B cell (primary cell): Measurements from ENCODE around the gene DUSP11.

Source experiments
- CTCF ChIP-seq: fragments of 200-600 bp; IDR thresholded peaks from one replicate; pipeline ENCODE4 v1.8.0; 2022; ENCODE audit warnings: antibody characterized with exemption, mild to moderate bottlenecking
- EZH2 ChIP-seq: IDR thresholded peaks from 2 replicates; pipeline ENCODE4 v1.6.1; 2012; ENCODE audit warnings: borderline replicate concordance, low read depth, mild to moderate bottlenecking, moderate library complexity, low read length; ENCODE audit not compliant: insufficient read depth, poor library complexity, severe bottlenecking

- TF ChIP-seq EZH2 (no peak), CTCF (no peak)
Observed at GRCh38 chr2:73740767-73741166, 39.1 kb downstream of the DUSP11 start.
